GM23338 (cell line): ENCODE data around the gene ST8SIA1. TPM values are rescaled to one million over a fixed set of nuclear protein-coding genes. Genes with fewer than 3 reads are reported as not detected.

ENCODE experiments used
- ATAC-seq: fragments of 200-7000 bp; cut with Tn5 transposase; 3 replicates; pipeline ENCODE4 v1.9.1; 2020
- DNase-seq: peaks from one replicate; pipeline ENCODE4 v3.0.0-alpha.2; 2015; ENCODE audit warnings: low spot score
- H2AFZ ChIP-seq: fragments of 200-600 bp; sonication (generic); 2 replicates; pipeline ENCODE4 v1.8.0; 2016; ENCODE audit warnings: antibody characterized with exemption, mild to moderate bottlenecking, moderate library complexity
- H3F3A ChIP-seq: fragments of 200-600 bp; sonication (generic); replicated peaks from 2 replicates; pipeline ENCODE4 v1.8.0; 2017; ENCODE audit warnings: antibody characterized with exemption, mixed run types, low read depth
- H3K27ac ChIP-seq: fragments of 200-600 bp; sonication (generic); 2 replicates; pipeline ENCODE4 v1.6.1; 2016; ENCODE audit warnings: low read depth
- H3K27me3 ChIP-seq: fragments of 200-600 bp; sonication (generic); 2 replicates; pipeline ENCODE4 v1.8.0; 2016; ENCODE audit warnings: mild to moderate bottlenecking, mixed run types, moderate library complexity; ENCODE audit not compliant: insufficient read depth
- H3K36me3 ChIP-seq: fragments of 200-600 bp; sonication (generic); 2 replicates; pipeline ENCODE4 v1.8.0; 2016; ENCODE audit warnings: mild to moderate bottlenecking; ENCODE audit not compliant: insufficient read depth
- H3K4me1 ChIP-seq: fragments of 200-600 bp; sonication (generic); 2 replicates; pipeline ENCODE4 v1.8.0; 2016; ENCODE audit warnings: mild to moderate bottlenecking, moderate library complexity; ENCODE audit not compliant: insufficient read depth
- H3K4me2 ChIP-seq: fragments of 200-600 bp; sonication (generic); 2 replicates; pipeline ENCODE4 v1.7.1; 2017; ENCODE audit warnings: mixed run types
- H3K4me3 ChIP-seq: fragments of 200-600 bp; sonication (generic); 2 replicates; pipeline ENCODE4 v1.6.1; 2016; ENCODE audit warnings: mixed run types
- H3K79me2 ChIP-seq: fragments of 200-600 bp; sonication (generic); replicated peaks from 2 replicates; pipeline ENCODE4 v1.8.0; 2017; ENCODE audit warnings: mild to moderate bottlenecking; ENCODE audit not compliant: insufficient read depth
- H3K9me2 ChIP-seq: fragments of 200-600 bp; sonication (generic); 2 replicates; pipeline ENCODE4 v1.8.0; 2017; ENCODE audit not compliant: insufficient read depth
- H4K20me1 ChIP-seq: fragments of 200-600 bp; sonication (generic); replicated peaks from 2 replicates; pipeline ENCODE4 v1.8.0; 2017; ENCODE audit warnings: mild to moderate bottlenecking; ENCODE audit not compliant: insufficient read depth
- H3K27ac Mint-ChIP-seq: 2 replicates; pipeline ENCODE4 v1.8.0; 2020; ENCODE audit warnings: inconsistent platforms, mild to moderate bottlenecking, moderate library complexity, mixed read lengths
- H3K27me3 Mint-ChIP-seq: 3 replicates; pipeline ENCODE4 v1.8.0; 2022; ENCODE audit warnings: low read depth, mild to moderate bottlenecking, moderate library complexity, mixed read lengths, inconsistent platforms; ENCODE audit not compliant: insufficient read depth, poor library complexity
- H3K36me3 Mint-ChIP-seq: 3 replicates; pipeline ENCODE4 v1.8.0; 2021; ENCODE audit warnings: low read depth, mild to moderate bottlenecking, inconsistent platforms, moderate library complexity, mixed read lengths
- H3K4me1 Mint-ChIP-seq: 3 replicates; pipeline ENCODE4 v1.8.0; 2020; ENCODE audit warnings: mild to moderate bottlenecking, inconsistent platforms, mixed read lengths
- H3K4me3 Mint-ChIP-seq: 3 replicates; pipeline ENCODE4 v1.8.0; 2021; ENCODE audit warnings: moderate library complexity, mild to moderate bottlenecking, inconsistent platforms, mixed read lengths
- H3K9me3 Mint-ChIP-seq: 3 replicates; pipeline ENCODE4 v1.8.0; 2020; ENCODE audit warnings: moderate library complexity, mild to moderate bottlenecking, inconsistent platforms, mixed read lengths
- EZH2 ChIP-seq: fragments of 200-600 bp; sonication (generic); IDR thresholded peaks from one replicate; pipeline ENCODE4 v1.8.0; 2017; ENCODE audit warnings: antibody characterized with exemption, mild to moderate bottlenecking, low read depth; ENCODE audit not compliant: unreplicated experiment
- EZH2phosphoT487 ChIP-seq: fragments of 200-600 bp; sonication (generic); IDR thresholded peaks from one replicate; pipeline ENCODE4 v1.8.1; 2018; ENCODE audit warnings: antibody characterized with exemption; ENCODE audit not compliant: unreplicated experiment
- NANOG ChIP-seq: IDR thresholded peaks from 2 replicates; pipeline ENCODE4 v1.6.1; 2016; ENCODE audit warnings: antibody characterized with exemption, borderline replicate concordance
- POLR2AphosphoS5 ChIP-seq: IDR thresholded peaks from 2 replicates; pipeline ENCODE4 v1.6.1; 2016; ENCODE audit warnings: antibody characterized with exemption, low read depth
- STAT1 ChIP-seq: IDR thresholded peaks from one replicate; pipeline ENCODE4 v1.6.1; 2016; ENCODE audit warnings: antibody characterized with exemption; ENCODE audit not compliant: unreplicated experiment
- ZNF114 ChIP-seq: fragments of 250-450 bp; sonication (Bioruptor Pico); IDR thresholded peaks from 2 replicates; pipeline ENCODE4 v1.5.0; 2020; ENCODE audit warnings: mild to moderate bottlenecking, moderate library complexity
- ZNF331 ChIP-seq: fragments of 250-450 bp; sonication (Bioruptor Pico); IDR thresholded peaks from 2 replicates; pipeline ENCODE4 v1.5.0; 2020; ENCODE audit warnings: low read depth, mild to moderate bottlenecking, moderate library complexity
- polyA plus RNA-seq: library from polyadenylated mRNA; unstranded; fragments of >200 nt; fragmentation: Nextera tagmentation; extraction: Ambion mirVana; gene quantifications from 2 replicates; pipeline ENCODE4 v1.2.1, GENCODE V29; 2016
- total RNA-seq: library from RNA; depleted of rRNA; stranded (reverse); fragments of >200 nt; shearing (Covaris generic); gene quantifications from 2 replicates; pipeline ENCODE4 v1.2.3, GENCODE V29; 2014
- TF ChIP-seq, protein P1 (sequence below): IDR thresholded peaks from one replicate; pipeline ENCODE4 v1.6.1; 2018; ENCODE audit warnings: antibody characterized with exemption; ENCODE audit not compliant: unreplicated experiment
- TF ChIP-seq, protein P2 (sequence below): IDR thresholded peaks from 2 replicates; pipeline ENCODE4 v1.6.1; 2016; ENCODE audit warnings: antibody characterized with exemption
- TF ChIP-seq, protein P3 (sequence below), 2 experiments: fragments of 200-600 bp in 1 of 2; sonication (generic) in 1 of 2; conservative IDR thresholded peaks; 2 replicates each; pipeline versions ENCODE4 v1.5.1 to v1.6.1; 2016 to 2017; ENCODE audit warnings: antibody characterized with exemption in 2 of 2, low read depth in 2 of 2, mild to moderate bottlenecking in 2 of 2, moderate library complexity in 1 of 2

ST8SIA1 gene
- total and polyA plus RNA-seq, 2 experiments from 2014 or later: 2.5 to 5.1 TPM

DNA sequence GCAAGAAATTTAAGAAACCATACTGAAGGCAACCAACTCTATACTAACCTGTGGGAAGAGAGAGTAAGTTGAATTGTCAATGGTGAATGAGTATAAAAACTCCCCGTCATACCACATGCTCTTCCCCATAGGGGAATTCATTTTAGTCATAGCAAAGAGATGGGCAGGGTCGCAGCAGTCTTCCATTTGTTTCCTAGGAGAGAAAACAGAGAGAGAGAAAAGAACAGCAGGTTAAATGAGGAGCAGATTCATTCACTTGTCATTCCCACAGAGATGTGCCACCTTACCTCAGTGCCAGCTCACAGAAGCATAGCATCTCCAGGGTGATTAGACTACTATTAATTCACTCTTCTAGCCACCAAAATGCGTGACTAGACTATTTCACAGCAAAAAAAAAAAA lies 47.4 kb downstream of the ST8SIA1 start:
- Histone ChIP-seq H3K4me1 (0 out of 2 replicates have a peak, but pooled peaks cover 7% of the 10 kb centered on the region), H3K4me3 (no peak overlapping the region), H4K20me1 (no peaks in the 10 kb centered on the region), H3K4me2 (no peak overlapping the region), H3K79me2 (no peaks in the 10 kb centered on the region), H3K36me3 (no peaks in the 10 kb centered on the region), H3K27me3 (no peaks in the 10 kb centered on the region), H3F3A (no peaks in the 10 kb centered on the region), H2AFZ (no peak overlapping the region), H3K27ac (no peak overlapping the region), H3K9me2 (no peaks in the 10 kb centered on the region; the same call in 1 of the 2 replicates)
- no peak for TF ChIP-seq EZH2
- DNase-seq (no peak), ATAC-seq (no peak)
- Mint-ChIP-seq H3K4me1 (peaks cover 16% of the 10 kb centered on the region), H3K27ac (no peak overlapping the region), H3K36me3 (no peaks in the 10 kb centered on the region), H3K27me3 (no peaks in the 10 kb centered on the region), H3K9me3 (no peaks in the 10 kb centered on the region), H3K4me3 (no peak overlapping the region)

DNA sequence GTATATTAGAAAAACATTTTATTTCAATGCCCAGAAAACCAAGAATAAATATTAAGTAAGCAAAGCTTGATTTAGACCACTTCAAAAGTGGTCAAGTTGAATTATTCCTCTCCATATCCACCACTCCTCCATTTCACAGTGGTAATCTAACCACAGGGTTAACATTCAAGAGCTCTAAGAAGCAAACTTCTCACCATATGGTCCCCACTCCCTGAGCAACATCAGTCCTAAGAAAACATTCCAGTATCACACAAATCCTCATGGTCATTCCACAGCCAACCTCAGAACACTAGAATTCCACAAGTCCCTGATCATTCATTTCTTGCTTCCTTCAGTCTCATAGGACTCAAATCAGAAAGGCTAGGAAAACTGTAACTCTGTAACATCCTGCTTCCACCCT lies 47.9 kb downstream of the ST8SIA1 start:
- DNase-seq: no peak
- no peak overlapping the region for H3K27ac Mint-ChIP-seq
- H3K4me1 Mint-ChIP-seq: peaks cover 16% of the 10 kb centered on the region
- H3K27ac ChIP-seq: no peak overlapping the region
- H3K4me2 ChIP-seq: no peak overlapping the region
- ATAC-seq: no peak
- no peak overlapping the region for H2AFZ ChIP-seq
- no peaks in the 10 kb centered on the region for H3K9me3 Mint-ChIP-seq
- H3K36me3 ChIP-seq: no peaks in the 10 kb centered on the region
- H3K27me3 Mint-ChIP-seq: no peaks in the 10 kb centered on the region
- H3K79me2 ChIP-seq: no peaks in the 10 kb centered on the region
- H3F3A ChIP-seq: no peaks in the 10 kb centered on the region
- no peaks in the 10 kb centered on the region for H4K20me1 ChIP-seq
- no peak overlapping the region for H3K4me3 Mint-ChIP-seq
- no peaks in the 10 kb centered on the region; the same call in 1 of the 2 replicates for H3K9me2 ChIP-seq
- no peaks in the 10 kb centered on the region for H3K27me3 ChIP-seq
- H3K4me3 ChIP-seq: no peak overlapping the region
- H3K4me1 ChIP-seq: 0 out of 2 replicates have a peak, but pooled peaks cover 7% of the 10 kb centered on the region
- H3K36me3 Mint-ChIP-seq: no peaks in the 10 kb centered on the region
- TF ChIP-seq EZH2 (no peak), NANOG (no peak), EZH2phosphoT487 (no peak), ZNF114 (CRISPR knock-in tag) (no peak), STAT1 (no peak), POLR2AphosphoS5 (no peak), ZNF331 (CRISPR knock-in tag) (no peak)
- TF ChIP-seq, protein P1, sequence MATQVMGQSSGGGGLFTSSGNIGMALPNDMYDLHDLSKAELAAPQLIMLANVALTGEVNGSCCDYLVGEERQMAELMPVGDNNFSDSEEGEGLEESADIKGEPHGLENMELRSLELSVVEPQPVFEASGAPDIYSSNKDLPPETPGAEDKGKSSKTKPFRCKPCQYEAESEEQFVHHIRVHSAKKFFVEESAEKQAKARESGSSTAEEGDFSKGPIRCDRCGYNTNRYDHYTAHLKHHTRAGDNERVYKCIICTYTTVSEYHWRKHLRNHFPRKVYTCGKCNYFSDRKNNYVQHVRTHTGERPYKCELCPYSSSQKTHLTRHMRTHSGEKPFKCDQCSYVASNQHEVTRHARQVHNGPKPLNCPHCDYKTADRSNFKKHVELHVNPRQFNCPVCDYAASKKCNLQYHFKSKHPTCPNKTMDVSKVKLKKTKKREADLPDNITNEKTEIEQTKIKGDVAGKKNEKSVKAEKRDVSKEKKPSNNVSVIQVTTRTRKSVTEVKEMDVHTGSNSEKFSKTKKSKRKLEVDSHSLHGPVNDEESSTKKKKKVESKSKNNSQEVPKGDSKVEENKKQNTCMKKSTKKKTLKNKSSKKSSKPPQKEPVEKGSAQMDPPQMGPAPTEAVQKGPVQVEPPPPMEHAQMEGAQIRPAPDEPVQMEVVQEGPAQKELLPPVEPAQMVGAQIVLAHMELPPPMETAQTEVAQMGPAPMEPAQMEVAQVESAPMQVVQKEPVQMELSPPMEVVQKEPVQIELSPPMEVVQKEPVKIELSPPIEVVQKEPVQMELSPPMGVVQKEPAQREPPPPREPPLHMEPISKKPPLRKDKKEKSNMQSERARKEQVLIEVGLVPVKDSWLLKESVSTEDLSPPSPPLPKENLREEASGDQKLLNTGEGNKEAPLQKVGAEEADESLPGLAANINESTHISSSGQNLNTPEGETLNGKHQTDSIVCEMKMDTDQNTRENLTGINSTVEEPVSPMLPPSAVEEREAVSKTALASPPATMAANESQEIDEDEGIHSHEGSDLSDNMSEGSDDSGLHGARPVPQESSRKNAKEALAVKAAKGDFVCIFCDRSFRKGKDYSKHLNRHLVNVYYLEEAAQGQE: no peak
- TF ChIP-seq, protein P2, sequence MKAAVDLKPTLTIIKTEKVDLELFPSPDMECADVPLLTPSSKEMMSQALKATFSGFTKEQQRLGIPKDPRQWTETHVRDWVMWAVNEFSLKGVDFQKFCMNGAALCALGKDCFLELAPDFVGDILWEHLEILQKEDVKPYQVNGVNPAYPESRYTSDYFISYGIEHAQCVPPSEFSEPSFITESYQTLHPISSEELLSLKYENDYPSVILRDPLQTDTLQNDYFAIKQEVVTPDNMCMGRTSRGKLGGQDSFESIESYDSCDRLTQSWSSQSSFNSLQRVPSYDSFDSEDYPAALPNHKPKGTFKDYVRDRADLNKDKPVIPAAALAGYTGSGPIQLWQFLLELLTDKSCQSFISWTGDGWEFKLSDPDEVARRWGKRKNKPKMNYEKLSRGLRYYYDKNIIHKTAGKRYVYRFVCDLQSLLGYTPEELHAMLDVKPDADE: no peak
- TF ChIP-seq, protein P3, sequence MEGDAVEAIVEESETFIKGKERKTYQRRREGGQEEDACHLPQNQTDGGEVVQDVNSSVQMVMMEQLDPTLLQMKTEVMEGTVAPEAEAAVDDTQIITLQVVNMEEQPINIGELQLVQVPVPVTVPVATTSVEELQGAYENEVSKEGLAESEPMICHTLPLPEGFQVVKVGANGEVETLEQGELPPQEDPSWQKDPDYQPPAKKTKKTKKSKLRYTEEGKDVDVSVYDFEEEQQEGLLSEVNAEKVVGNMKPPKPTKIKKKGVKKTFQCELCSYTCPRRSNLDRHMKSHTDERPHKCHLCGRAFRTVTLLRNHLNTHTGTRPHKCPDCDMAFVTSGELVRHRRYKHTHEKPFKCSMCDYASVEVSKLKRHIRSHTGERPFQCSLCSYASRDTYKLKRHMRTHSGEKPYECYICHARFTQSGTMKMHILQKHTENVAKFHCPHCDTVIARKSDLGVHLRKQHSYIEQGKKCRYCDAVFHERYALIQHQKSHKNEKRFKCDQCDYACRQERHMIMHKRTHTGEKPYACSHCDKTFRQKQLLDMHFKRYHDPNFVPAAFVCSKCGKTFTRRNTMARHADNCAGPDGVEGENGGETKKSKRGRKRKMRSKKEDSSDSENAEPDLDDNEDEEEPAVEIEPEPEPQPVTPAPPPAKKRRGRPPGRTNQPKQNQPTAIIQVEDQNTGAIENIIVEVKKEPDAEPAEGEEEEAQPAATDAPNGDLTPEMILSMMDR (conservative IDR thresholded peaks at IDR 0.05; ENCODE audit: low read depth in 2 of 2): no peak
